Spleen (tissue), 11 donors: ENCODE measurements around the gene STRIP2. TPM values are rescaled to one million over a fixed set of nuclear protein-coding genes. Genes with fewer than 3 reads are reported as not detected.

Experiments used
- DNase-seq: peaks from one replicate; pipeline ENCODE4 v3.0.0-alpha.2; 2020
- H3K27ac ChIP-seq, 8 donors: fragments of 200-600 bp; sonication (generic) in 7 of 8; 1 replicate in 4 of 8; 2 replicates in 4 of 8; pipeline versions ENCODE4 v1.5.0 to v1.8.0; 2016 to 2021; ENCODE audit warnings: inconsistent platforms in 4 of 8, mild to moderate bottlenecking in 4 of 8, moderate library complexity in 1 of 8
- H3K27me3 ChIP-seq, 7 donors: fragments of 200-600 bp; sonication (generic) in 6 of 7; replicated peaks in 1 of 7; 1 replicate in 4 of 7; 2 replicates in 3 of 7; pipeline versions ENCODE4 v1.5.0 to v1.8.0; 2016 to 2021; ENCODE audit warnings: inconsistent platforms in 3 of 7, mild to moderate bottlenecking in 1 of 7
- H3K36me3 ChIP-seq, 6 donors: fragments of 200-600 bp; sonication (generic) in 5 of 6; 1 replicate in 4 of 6; 2 replicates in 2 of 6; pipeline versions ENCODE4 v1.5.0 to v1.8.0; 2016 to 2021; ENCODE audit warnings: inconsistent platforms in 2 of 6
- H3K4me1 ChIP-seq, 6 donors: fragments of 200-600 bp; sonication (generic) in 5 of 6; 1 replicate in 3 of 6; 2 replicates in 3 of 6; pipeline versions ENCODE4 v1.5.0 to v1.8.0; 2016 to 2021; ENCODE audit warnings: inconsistent platforms in 3 of 6
- H3K4me3 ChIP-seq, 8 donors: fragments of 200-600 bp; sonication (generic) in 7 of 8; 1 replicate in 4 of 8; 2 replicates in 4 of 8; pipeline versions ENCODE4 v1.5.0 to v1.8.0; 2016 to 2021; ENCODE audit warnings: inconsistent platforms in 4 of 8, mild to moderate bottlenecking in 4 of 8, moderate library complexity in 2 of 8
- H3K9me3 ChIP-seq, 8 donors: fragments of 200-600 bp; sonication (generic) in 7 of 8; 1 replicate in 4 of 8; 2 replicates in 4 of 8; pipeline versions ENCODE4 v1.5.0 to v1.8.0; 2016 to 2021; ENCODE audit warnings: inconsistent platforms in 4 of 8
- CTCF ChIP-seq, 11 experiments: fragments of 200-600 bp in 7 of 11; fragments of 450-650 bp in 4 of 11; sonication (generic) in 4 of 11; IDR thresholded peaks in 8 of 11; conservative IDR thresholded peaks in 3 of 11; 1 replicate in 7 of 11; 2 replicates in 4 of 11; pipeline versions ENCODE4 v1.4.0 to v1.8.0; 2016 to 2021; ENCODE audit warnings: antibody characterized with exemption in 11 of 11, inconsistent platforms in 4 of 11, mild to moderate bottlenecking in 1 of 11
- POLR2A ChIP-seq, 3 donors: fragments of 450-650 bp; IDR thresholded peaks; one replicate each; pipeline ENCODE4 v1.5.1; 2017; ENCODE audit warnings: antibody characterized with exemption in 3 of 3, mild to moderate bottlenecking in 1 of 3
- POLR2AphosphoS5 ChIP-seq, 3 donors: sonication (generic); formaldehyde crosslinking; IDR thresholded peaks; one replicate each; pipeline ENCODE4 v1.5.1; 2017; ENCODE audit warnings: antibody characterized with exemption in 3 of 3
- WGBS, 5 donors: extraction: QIAGEN DNeasy Blood & Tissue Kit in 3 of 5; methylation state at CpG; one replicate each; pipeline versions ENCODE4 v1.1.5 to v1.1.7; 2013 to 2018; 5-methylcytosine and 5-hydroxymethylcytosine counted together
- intact Hi-C: fragments of 100-400 bp; cut with DNase I; formaldehyde crosslinking; loops from one replicate; pipeline ENCODE4 v1.15.0; 2023; ENCODE audit warnings: low total_unique reads
- polyA plus RNA-seq, 3 donors: library from polyadenylated mRNA; stranded (reverse); fragments of 200-250 nt; gene quantifications; one replicate each; pipeline ENCODE4 v1.2.1, GENCODE V29; 2013
- total RNA-seq, 7 donors: library from RNA; depleted of rRNA in 3 of 7; stranded (reverse); fragments of >200 nt in 3 of 7; fragmentation: NEBNext Ultra II Directional in 4 of 7; extraction: Animal tissue kit (Norgen Biotek cat#: 25700) in 4 of 7; gene quantifications; one replicate each; pipeline versions ENCODE4 v1.1.0 to v1.2.1, GENCODE V29; 2016 to 2021
- donor health status: healthy with polysubstance abuse.
- donor health status: DM: no; HTN: no; CAD: no; lungs with moderate emphysema.
- donor health status: DM: no; HTN: no; CAD: no.
- donor health status: Bipolar disorder and iron deficiency.
- donor health status: healthy.
- donor health status: DM: no; HTN: no; CAD: no.
- donor health status: DM: yes; HTN: yes; CAD: no.

STRIP2 gene
- total and polyA plus RNA-seq, 10 donors: 0.60 to 2.2 (median 1.3) TPM

GRCh38 chr7:129514683-129515082 is 80.5 kb downstream of the STRIP2 start:
- no peak for DNase-seq

GRCh38 chr7:129515381-129515780 is 81.1 kb downstream of the STRIP2 start:
- H3K27ac ChIP-seq: no peak overlapping the region
- H3K4me1 ChIP-seq: no peaks in the 10 kb centered on the region
- DNase-seq: no peak
- peaks cover 0 to 2% (median 0%) of the 10 kb centered on the region in 7 donors for H3K27me3 ChIP-seq
- no peaks in the 10 kb centered on the region for H3K36me3 ChIP-seq
- no peak overlapping the region for H3K4me3 ChIP-seq
- TF ChIP-seq POLR2A (IDR thresholded peaks at IDR 0.05) (no peak), CTCF (IDR thresholded peaks at IDR 0.05 in 8 of 11, conservative IDR thresholded peaks at IDR 0.05 in 3 of 11) (no peak), POLR2AphosphoS5 (IDR thresholded peaks at IDR 0.05) (no peak)
- H3K9me3 ChIP-seq: no peaks in the 10 kb centered on the region
- intact Hi-C loops: no loop called here
- 56 to 79% (median 73%) methylated on average over 4 of the region's 4 CpGs for WGBS, 5 donors

More at GRCh38 chr7:129514683-129515082, 80.5 kb downstream of the STRIP2 start:
- Histone ChIP-seq H3K36me3 (no peaks in the 10 kb centered on the region), H3K27me3 (no peaks in the 10 kb centered on the region), H3K9me3 (no peaks in the 10 kb centered on the region), H3K27ac (no peak overlapping the region), H3K4me1 (no peaks in the 10 kb centered on the region), H3K4me3 (no peak overlapping the region)
- WGBS, 5 donors: 71 to 85% (median 77%) methylated on average over 4 of the region's 4 CpGs
- intact Hi-C loops: no loop called here
- TF ChIP-seq CTCF (IDR thresholded peaks at IDR 0.05 in 8 of 11, conservative IDR thresholded peaks at IDR 0.05 in 3 of 11): no peak
- TF ChIP-seq POLR2A (IDR thresholded peaks at IDR 0.05): no peak
- TF ChIP-seq POLR2AphosphoS5 (IDR thresholded peaks at IDR 0.05): no peak

- 61 to 79% (median 68%) methylated on average over 6 of the region's 6 CpGs for WGBS, 5 donors
- Histone ChIP-seq H3K9me3 (no peaks in the 10 kb centered on the region), H3K27ac (no peak overlapping the region), H3K4me1 (no peaks in the 10 kb centered on the region), H3K36me3 (no peaks in the 10 kb centered on the region), H3K27me3 (peaks cover 0 to 21% (median 0%) of the 10 kb centered on the region in 7 donors), H3K4me3 (no peak overlapping the region)
- intact Hi-C loops: no loop called here
- DNase-seq: no peak
- no peak for TF ChIP-seq POLR2AphosphoS5 (IDR thresholded peaks at IDR 0.05)
- TF ChIP-seq CTCF (IDR thresholded peaks at IDR 0.05 in 8 of 11, conservative IDR thresholded peaks at IDR 0.05 in 3 of 11): no peak
- TF ChIP-seq POLR2A (IDR thresholded peaks at IDR 0.05): no peak
Measured at GRCh38 chr7:129517931-129518330, 83.7 kb downstream of the STRIP2 start.

GRCh38 chr7:129519464-129519863 is 85.2 kb downstream of the STRIP2 start:
- H3K36me3 ChIP-seq: no peaks in the 10 kb centered on the region
- H3K4me3 ChIP-seq: no peak overlapping the region
- WGBS, 5 donors: 42 to 54% (median 47%) methylated on average over 5 of the region's 5 CpGs
- H3K4me1 ChIP-seq: no peaks in the 10 kb centered on the region
- DNase-seq: peak; percentile 4
- TF ChIP-seq POLR2AphosphoS5 (IDR thresholded peaks at IDR 0.05): no peak
- no peak for TF ChIP-seq POLR2A (IDR thresholded peaks at IDR 0.05)
- no peak for TF ChIP-seq CTCF (IDR thresholded peaks at IDR 0.05 in 8 of 11, conservative IDR thresholded peaks at IDR 0.05 in 3 of 11)
- no peaks in the 10 kb centered on the region for H3K9me3 ChIP-seq
- peaks cover 0 to 28% (median 0%) of the 10 kb centered on the region in 7 donors for H3K27me3 ChIP-seq
- no peak overlapping the region for H3K27ac ChIP-seq
- intact Hi-C loops: no loop called here
